H1 (cell line): ENCODE measurements around the gene CCDC154. TPM values are rescaled to one million over a fixed set of nuclear protein-coding genes. Genes with fewer than 3 reads are reported as not detected.

Experiments
- CTCF ChIA-PET: fragments of 300-600 bp; sonication (Branson Sonifier 250); formaldehyde crosslinking; loops from one replicate; lab custom pipeline; 2021; ENCODE audit not compliant: partially characterized antibody; lab: Charles Lee
- POLR2A ChIA-PET: fragments of 300-600 bp; sonication (Branson Sonifier 250); formaldehyde crosslinking; loops from one replicate; lab custom pipeline; 2021; ENCODE audit warnings: inconsistent platforms; ENCODE audit not compliant: partially characterized antibody; lab: Charles Lee
- DNase-seq, 2 experiments: peaks; one replicate each; pipeline versions ENCODE4 v3.0.0 to v3.0.0-alpha.2; 2010 to 2022; ENCODE audit warnings: low spot score in 2 of 2, low read depth in 1 of 2, mixed read lengths in 1 of 2
- FAIRE-seq: peaks from 2 replicates; lab custom pipeline; 2011; peaks lifted over from hg19 to GRCh38; lab: Jason Lieb, UNC
- H2AFZ ChIP-seq: 2 replicates; pipeline ENCODE4 v1.8.1; 2012; ENCODE audit warnings: low read length, inconsistent platforms
- H2AK5ac ChIP-seq: 2 replicates; pipeline ENCODE4 v1.6.1; 2013; ENCODE audit warnings: low read depth, low read length
- H2BK120ac ChIP-seq: replicated peaks from 2 replicates; pipeline ENCODE3; 2013; ENCODE audit warnings: low read depth, low read length, inconsistent platforms
- H2BK12ac ChIP-seq: 2 replicates; pipeline ENCODE4 v1.6.1; 2013; ENCODE audit warnings: low read depth, low read length
- H2BK15ac ChIP-seq: 2 replicates; pipeline ENCODE4 v1.6.1; 2013; ENCODE audit warnings: low read length
- H2BK20ac ChIP-seq: 2 replicates; pipeline ENCODE4 v1.6.1; 2013; ENCODE audit warnings: low read length
- H2BK5ac ChIP-seq: 2 replicates; pipeline ENCODE4 v1.6.1; 2013; ENCODE audit warnings: low read depth, low read length
- H3K14ac ChIP-seq: 2 replicates; pipeline ENCODE4 v1.6.1; 2013; ENCODE audit warnings: inconsistent platforms; ENCODE audit not compliant: insufficient read length
- H3K18ac ChIP-seq: 2 replicates; pipeline ENCODE4 v1.6.1; 2013; ENCODE audit warnings: low read length; ENCODE audit errors: extremely low read depth
- H3K23ac ChIP-seq: 2 replicates; pipeline ENCODE4 v1.6.1; 2013; ENCODE audit warnings: inconsistent platforms; ENCODE audit not compliant: insufficient read length
- H3K23me2 ChIP-seq: 2 replicates; pipeline ENCODE4 v1.6.1; 2013; ENCODE audit warnings: low read depth, low read length
- H3K27ac ChIP-seq: 2 replicates; pipeline ENCODE4 v1.6.1; 2011; ENCODE audit warnings: low read depth, low read length, inconsistent platforms
- H3K27me3 ChIP-seq, 4 experiments: replicated peaks in 1 of 4; 1 replicate in 1 of 4; 2 replicates in 3 of 4; pipeline versions ENCODE4 v1.6.1 to v1.8.1; 2011 to 2013; ENCODE audit warnings: low read length in 3 of 4, mild to moderate bottlenecking in 3 of 4, inconsistent platforms in 2 of 4, mixed read lengths in 2 of 4, moderate library complexity in 1 of 4; ENCODE audit not compliant: control insufficient read depth in 3 of 4, insufficient read depth in 3 of 4; ENCODE audit errors: extremely low read depth in 1 of 4
- H3K36me3 ChIP-seq, 4 experiments: 2 replicates each; pipeline versions ENCODE4 v1.6.1 to v1.8.1; 2011 to 2013; ENCODE audit warnings: mild to moderate bottlenecking in 4 of 4, low read length in 3 of 4, moderate library complexity in 2 of 4, control low read depth in 1 of 4, inconsistent platforms in 1 of 4; ENCODE audit not compliant: insufficient read depth in 4 of 4, control insufficient read depth in 2 of 4
- H3K4ac ChIP-seq: replicated peaks from 2 replicates; pipeline ENCODE3; 2013; ENCODE audit warnings: low read length, low read depth, mixed read lengths, inconsistent platforms; ENCODE audit not compliant: insufficient read length
- H3K4me1 ChIP-seq, 4 experiments: replicated peaks in 1 of 4; 1 replicate in 1 of 4; 2 replicates in 3 of 4; pipeline versions ENCODE4 v1.6.1 to v1.8.1; 2011 to 2013; ENCODE audit warnings: low read length in 3 of 4, inconsistent platforms in 2 of 4, mixed read lengths in 1 of 4; ENCODE audit not compliant: insufficient read depth in 4 of 4, control insufficient read depth in 3 of 4
- H3K4me2 ChIP-seq, 2 experiments: 2 replicates each; pipeline versions ENCODE4 v1.6.1 to v1.8.1; 2011 to 2013; ENCODE audit warnings: low read depth in 2 of 2, low read length in 2 of 2, control low read depth in 1 of 2, inconsistent platforms in 1 of 2, mild to moderate bottlenecking in 1 of 2; ENCODE audit not compliant: insufficient read depth in 1 of 2
- H3K4me3 ChIP-seq, 4 experiments: fragments of 200-600, 300-600 bp in 1 of 4; sonication (generic), shearing (Covaris generic), sonication (Bioruptor Twin) in 1 of 4; 2 replicates each; pipeline versions ENCODE4 v1.5.1 to v1.8.1; 2011 to 2016; ENCODE audit warnings: low read length in 4 of 4, low read depth in 3 of 4, control low read depth in 2 of 4, inconsistent platforms in 2 of 4, mild to moderate bottlenecking in 2 of 4, mixed read lengths in 1 of 4, moderate library complexity in 1 of 4; ENCODE audit not compliant: insufficient read depth in 2 of 4; ENCODE audit errors: extremely low read depth in 1 of 4
- H3K56ac ChIP-seq: replicated peaks from 2 replicates; pipeline ENCODE3; 2013; ENCODE audit warnings: low read depth, mild to moderate bottlenecking, mixed read lengths, low read length, inconsistent platforms; ENCODE audit not compliant: insufficient read length
- H3K79me1 ChIP-seq: 2 replicates; pipeline ENCODE4 v1.6.1; 2013; ENCODE audit warnings: low read depth, low read length, control low read depth
- H3K79me2 ChIP-seq, 2 experiments: 2 replicates each; pipeline versions ENCODE4 v1.6.1 to v1.8.1; 2012 to 2013; ENCODE audit warnings: low read length in 2 of 2, mild to moderate bottlenecking in 2 of 2, inconsistent platforms in 1 of 2; ENCODE audit not compliant: insufficient read depth in 2 of 2, control insufficient read depth in 1 of 2
- H3K9ac ChIP-seq, 4 experiments: replicated peaks in 1 of 4; 1 replicate in 1 of 4; 2 replicates in 3 of 4; pipeline versions ENCODE4 v1.6.1 to v1.8.1; 2011 to 2013; ENCODE audit warnings: low read depth in 3 of 4, low read length in 3 of 4, control low read depth in 2 of 4, mild to moderate bottlenecking in 2 of 4, moderate library complexity in 2 of 4, inconsistent platforms in 1 of 4; ENCODE audit errors: extremely low read depth in 1 of 4
- H3K9me3 ChIP-seq, 2 experiments: 2 replicates each; pipeline versions ENCODE4 v1.6.1 to v1.8.1; 2012 to 2013; ENCODE audit warnings: mild to moderate bottlenecking in 2 of 2, moderate library complexity in 2 of 2, control low read depth in 1 of 2, inconsistent platforms in 1 of 2, low read depth in 1 of 2, low read length in 1 of 2, mixed read lengths in 1 of 2; ENCODE audit not compliant: insufficient read depth in 2 of 2
- H4K20me1 ChIP-seq, 2 experiments: replicated peaks in 1 of 2; 2 replicates each; pipeline versions ENCODE3 to v1.8.1; 2011 to 2013; ENCODE audit warnings: inconsistent platforms in 2 of 2, low read length in 2 of 2, mild to moderate bottlenecking in 1 of 2; ENCODE audit not compliant: insufficient read depth in 2 of 2, control insufficient read depth in 1 of 2
- H4K5ac ChIP-seq: 2 replicates; pipeline ENCODE4 v1.6.1; 2013; ENCODE audit warnings: low read length, low read depth, mixed read lengths, inconsistent platforms; ENCODE audit not compliant: insufficient read length
- H4K8ac ChIP-seq: 2 replicates; pipeline ENCODE4 v1.8.0; 2013; ENCODE audit warnings: mild to moderate bottlenecking, moderate library complexity, low read length, inconsistent platforms; ENCODE audit not compliant: insufficient read depth; ENCODE audit errors: extremely low read depth
- H4K91ac ChIP-seq: replicated peaks from 2 replicates; pipeline ENCODE3; 2013; ENCODE audit warnings: low read length, mixed read lengths, inconsistent platforms; ENCODE audit not compliant: insufficient read length
- BACH1 ChIP-seq: IDR thresholded peaks from 2 replicates; pipeline ENCODE4 v1.6.1; 2012; ENCODE audit warnings: low read length, improper control_type of control experiment
- CBX8 ChIP-seq: fragments of 300-800, 300-1000 bp; sonication (generic); IDR thresholded peaks from 2 replicates; pipeline ENCODE4 v1.7.1; 2016; ENCODE audit warnings: low read depth, low read length, borderline replicate concordance
- EZH2 ChIP-seq: fragments of 200-600 bp; sonication (generic); IDR thresholded peaks from 2 replicates; pipeline ENCODE4 v1.7.1; 2012; ENCODE audit warnings: low read depth, mild to moderate bottlenecking, moderate library complexity, low read length, inconsistent platforms; ENCODE audit not compliant: severe bottlenecking
- GTF2F1 ChIP-seq: IDR thresholded peaks from 2 replicates; pipeline ENCODE4 v1.6.1; 2012; ENCODE audit warnings: low read depth, low read length, improper control_type of control experiment, borderline replicate concordance
- YY1 ChIP-seq: IDR thresholded peaks from 2 replicates; pipeline ENCODE4 v1.6.1; 2011; ENCODE audit warnings: low read depth, mild to moderate bottlenecking, low read length
- WGBS, 2 experiments: shearing (Covaris generic) in 1 of 2; methylation state at CpG; one replicate each; pipeline versions ENCODE4 v1.1.6 to v1.1.7; 2013 to 2015; ENCODE audit warnings: low lambda C conversion rate in 2 of 2, mixed read lengths in 2 of 2, inconsistent platforms in 1 of 2, low coverage in 1 of 2, missing lambda C conversion rate in 1 of 2; ENCODE audit not compliant: insufficient replicate concordance in 2 of 2, insufficient coverage in 1 of 2, insufficient read length in 1 of 2; ENCODE audit errors: extremely low coverage in 1 of 2, missing lambda C conversion rate in 1 of 2; 5-methylcytosine and 5-hydroxymethylcytosine counted together
- polyA plus RNA-seq, 7 experiments: library from polyadenylated mRNA; depleted of rRNA in 3 of 7; stranded (reverse) in 5 of 7; unstranded in 2 of 7; fragments of >200 nt in 5 of 7; fragments of 200-250 nt in 2 of 7; gene quantifications; 1 replicate in 5 of 7; 2 replicates in 1 of 7; 4 replicates in 1 of 7; pipeline versions ENCODE4 v1.2.1 to v1.2.3, GENCODE V29; 2011 to 2013; ENCODE audit warnings: missing spikeins in 2 of 7, mixed read lengths in 2 of 7
- total RNA-seq: library from RNA; stranded (reverse); fragmentation: NEBNext Ultra II Directional; extraction: Animal tissue kit (Norgen Biotek cat#: 25700); gene quantifications from 2 replicates; pipeline ENCODE4 v1.2.1, GENCODE V29; 2021

The CCDC154 gene
- total and polyA plus RNA-seq, 2 of the 8 experiments (the other 6 are each of a cell fraction or from before 2014, with no cell fraction given) = 0.15 to 0.88 TPM

- Histone ChIP-seq H4K8ac (no peak overlapping the region), H3K18ac (no peak overlapping the region), H3K23ac (no peak overlapping the region), H2BK15ac (no peak overlapping the region), H3K9ac (no peak overlapping the region), H3K56ac (no peak overlapping the region), H3K4me2 (no peak overlapping the region), H3K4me3 (no peak overlapping the region), H4K5ac (no peak overlapping the region), H3K79me1 (no peaks in the 10 kb centered on the region), H3K23me2 (no peaks in the 10 kb centered on the region), H4K20me1 (peaks cover 2 to 12% of the 10 kb centered on the region in 2 experiments), H2AK5ac (no peak overlapping the region), H3K27me3 (no peaks in the 10 kb centered on the region), H4K91ac (no peak overlapping the region), H3K4ac (no peak overlapping the region), H3K79me2 (no peaks in the 10 kb centered on the region), H3K14ac (no peak overlapping the region), H2AFZ (no peak overlapping the region), H3K36me3 (peaks cover 0 to 43% (median 12%) of the 10 kb centered on the region in 4 experiments; a peak in 5 of 8 replicates), H3K4me1 (no peaks in the 10 kb centered on the region), H2BK120ac (no peak overlapping the region), H2BK5ac (no peak overlapping the region), H3K9me3 (no peaks in the 10 kb centered on the region), H3K27ac (no peak overlapping the region), H2BK20ac (no peak overlapping the region), H2BK12ac (no peak overlapping the region)
- CTCF ChIA-PET = no interaction called here
- TF ChIP-seq BACH1 = no peak
- no peak for TF ChIP-seq YY1
- no peak for TF ChIP-seq CBX8
- TF ChIP-seq GTF2F1 = no peak
- no peak for TF ChIP-seq EZH2
- POLR2A ChIA-PET = no interaction called here
- 95% methylated on average over 16 of the region's 20 CpGs; no CpG with 5 or more reads in 1 of the 2 experiments for WGBS, 2 experiments
- DNase-seq (no peak), FAIRE-seq (no peak)
These were observed 8.2 kb upstream of the CCDC154 start for GRCh38 chr16:1452530-1452929.
